Stimulated activated CD4-positive, alpha-beta T cell treated with anti-CD3 and anti-CD28 coated beads, Interleukin-1b, Interleukin-23, amount 100 ng/mL, for 1 hour (primary cell): ENCODE measurements around the gene DHX15.
A peak's percentile ranks its signal among the peaks of the same experiment; 100 is the strongest.

Experiments
- DNase-seq, 2 donors: peaks; one replicate each; pipeline ENCODE4 v3.0.0-alpha.2; 2020; ENCODE audit warnings: low read depth in 2 of 2

The DHX15 gene

DNA sequence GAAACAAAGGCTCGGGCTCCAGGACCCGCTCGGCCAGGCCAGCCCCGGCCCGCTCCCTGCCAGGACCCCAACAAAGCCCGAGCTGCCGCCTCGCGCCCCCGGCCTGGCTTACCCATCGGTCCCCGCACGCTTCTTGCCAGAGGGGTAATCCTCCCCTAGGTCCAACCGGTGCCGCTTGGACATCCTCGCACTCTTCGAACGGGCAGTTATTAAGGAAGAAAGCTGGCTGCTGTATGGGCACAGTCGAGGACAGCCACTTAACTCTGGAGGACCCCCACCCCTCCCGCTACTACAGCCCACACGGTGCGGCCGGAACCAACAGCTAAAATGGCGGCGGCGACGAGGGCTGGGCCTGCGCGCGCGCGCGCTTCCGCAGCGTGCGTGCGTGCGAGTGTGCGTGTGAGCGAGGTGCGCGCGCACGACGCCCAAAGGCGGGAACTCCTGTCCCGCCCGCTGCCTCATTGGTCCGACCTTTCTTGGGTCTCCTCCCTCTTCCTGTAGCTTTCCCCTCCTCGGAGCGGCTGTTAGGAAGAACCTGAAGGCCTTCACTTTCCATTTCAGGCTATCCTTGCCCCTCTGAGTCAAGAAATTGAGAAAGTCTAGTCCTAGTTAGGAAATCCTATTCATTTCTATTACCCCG lies at the start of gene DHX15:
DHX15 (minus strand) TSS at position 344 of the 640 bp plus-strand sequence; CDS start at position 183, 161 bp downstream.
- DNase-seq, result peak; percentile 79 to 82

GRCh38 chr4:24632011-24632410 lies 47.7 kb upstream of the DHX15 start:
- no peak for DNase-seq

- DNase-seq, result no peak
These were observed 46.6 kb upstream of the DHX15 start for GRCh38 chr4:24630937-24631336.

DNA sequence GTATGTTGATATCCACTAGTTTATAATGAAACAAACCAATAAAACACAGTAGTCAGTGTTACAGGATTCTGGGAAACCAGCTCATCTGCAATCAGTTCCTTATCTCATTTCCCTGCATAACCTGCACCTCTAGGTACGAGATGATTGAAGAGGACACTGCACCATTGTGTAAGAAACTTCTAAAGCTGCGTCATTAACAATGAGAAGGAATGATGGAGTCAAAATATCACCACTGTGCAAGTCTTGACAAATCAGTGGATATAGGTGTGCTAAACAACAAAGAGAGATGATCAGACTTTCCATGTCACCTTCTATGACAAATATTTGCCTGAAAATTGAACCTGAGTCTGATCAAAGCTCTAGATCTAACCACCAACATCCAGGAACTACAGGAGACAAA lies 40.7 kb upstream of the DHX15 start:
- no peak for DNase-seq

DNA sequence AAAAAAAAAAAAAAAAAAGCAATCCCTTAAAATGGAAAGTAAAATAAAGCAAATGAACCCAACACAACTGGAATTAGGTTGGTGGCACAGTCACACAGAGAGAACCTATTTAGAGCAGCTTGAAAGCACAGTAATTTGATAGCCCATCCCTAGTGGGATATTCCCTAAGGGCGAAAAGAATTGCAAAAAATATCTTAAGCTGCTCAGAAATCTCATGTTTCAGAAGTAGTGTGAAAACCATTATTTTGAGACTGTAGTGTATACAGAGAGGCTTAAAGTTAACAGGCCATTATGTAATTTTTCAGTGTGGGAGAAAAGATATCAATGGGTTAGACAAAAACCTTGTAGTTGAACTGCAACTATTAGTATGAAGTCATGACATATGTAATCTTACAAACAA lies 40.0 kb upstream of the DHX15 start:
- no peak for DNase-seq

- no peak for DNase-seq
These were observed 37.9 kb upstream of the DHX15 start for GRCh38 chr4:24622146-24622834.

DNA sequence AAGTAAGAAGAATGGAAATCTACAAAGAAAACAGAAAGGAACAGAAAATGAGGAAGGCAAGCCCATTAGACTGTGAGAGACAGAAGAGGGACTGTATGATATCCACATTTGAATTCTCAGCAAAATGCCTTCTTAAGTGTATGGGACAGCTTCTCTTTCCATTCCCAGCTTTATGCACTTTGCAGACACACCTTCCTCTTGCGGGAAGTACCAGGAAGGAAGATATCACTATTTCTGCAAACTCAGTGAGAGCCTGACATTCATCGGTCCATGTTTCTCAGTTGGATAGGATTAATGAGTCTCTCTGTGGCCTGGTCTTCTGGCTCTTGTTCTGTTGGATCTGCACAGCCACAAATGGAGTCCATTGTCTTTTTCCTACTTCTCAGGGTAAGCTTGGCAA lies 31.6 kb upstream of the DHX15 start:
- no peak for DNase-seq

- DNase-seq, result no peak
These were observed 30.5 kb upstream of the DHX15 start for GRCh38 chr4:24614881-24615280.

GRCh38 chr4:24613502-24613901 lies 29.1 kb upstream of the DHX15 start:
- no peak for DNase-seq

DNA sequence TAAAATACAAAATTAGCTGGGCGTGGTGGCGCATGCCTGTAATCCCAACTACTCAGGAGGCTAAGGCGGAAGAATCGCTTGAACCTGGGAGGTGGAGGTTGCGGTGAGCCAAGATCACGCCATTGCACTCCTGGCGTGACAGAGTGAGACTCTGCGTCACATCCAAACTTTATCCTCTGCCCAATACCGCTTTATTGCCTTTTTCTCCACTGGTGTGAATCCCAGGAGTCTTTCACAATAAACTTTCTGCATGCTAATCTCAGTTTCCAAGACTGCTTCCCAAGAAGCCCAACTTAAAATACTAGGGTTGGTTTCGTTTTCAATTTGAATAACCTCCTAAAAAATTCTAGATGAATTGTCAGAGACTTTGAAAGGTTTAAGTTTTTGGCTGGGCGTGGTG lies 27.2 kb upstream of the DHX15 start:
- DNase-seq, result no peak

DNA sequence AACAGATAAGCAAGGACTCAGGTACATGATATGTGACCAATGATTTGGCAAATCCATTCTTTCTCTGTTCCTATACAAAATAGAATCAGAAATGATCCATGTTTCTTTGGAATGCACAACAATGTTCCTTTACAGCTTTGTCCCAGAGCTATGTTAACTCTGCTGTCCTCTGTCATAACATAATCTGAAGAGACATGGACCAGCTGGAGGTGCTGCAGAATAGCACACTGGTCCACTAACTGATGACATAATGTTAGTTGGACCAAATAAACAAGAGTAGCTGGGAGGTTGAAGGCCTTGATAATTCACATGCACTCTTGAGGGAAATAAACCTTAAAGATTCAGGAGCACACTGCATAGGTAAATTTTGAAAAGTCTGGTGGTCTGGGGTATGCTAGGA lies 23.0 kb upstream of the DHX15 start:
- DNase-seq, result no peak

DNA sequence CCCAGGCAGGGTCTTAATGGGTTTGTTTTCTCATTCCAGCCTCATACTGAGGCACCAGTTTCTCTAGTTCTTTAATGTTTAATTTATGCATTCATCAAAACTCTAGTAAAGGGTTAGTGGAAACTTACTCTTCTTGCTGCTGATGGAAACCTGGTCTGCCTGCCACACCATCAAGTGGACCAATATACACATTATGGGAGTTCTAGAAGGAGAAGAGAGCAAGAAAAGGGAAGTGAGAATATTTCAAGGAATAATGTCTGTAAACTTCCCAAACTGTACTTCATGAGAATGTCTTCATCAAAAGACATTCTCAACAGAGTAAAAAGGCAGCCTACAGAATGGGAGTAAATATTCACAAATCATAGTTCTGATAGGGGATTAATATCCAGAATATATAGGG lies 20.9 kb upstream of the DHX15 start:
- no peak for DNase-seq

DNA sequence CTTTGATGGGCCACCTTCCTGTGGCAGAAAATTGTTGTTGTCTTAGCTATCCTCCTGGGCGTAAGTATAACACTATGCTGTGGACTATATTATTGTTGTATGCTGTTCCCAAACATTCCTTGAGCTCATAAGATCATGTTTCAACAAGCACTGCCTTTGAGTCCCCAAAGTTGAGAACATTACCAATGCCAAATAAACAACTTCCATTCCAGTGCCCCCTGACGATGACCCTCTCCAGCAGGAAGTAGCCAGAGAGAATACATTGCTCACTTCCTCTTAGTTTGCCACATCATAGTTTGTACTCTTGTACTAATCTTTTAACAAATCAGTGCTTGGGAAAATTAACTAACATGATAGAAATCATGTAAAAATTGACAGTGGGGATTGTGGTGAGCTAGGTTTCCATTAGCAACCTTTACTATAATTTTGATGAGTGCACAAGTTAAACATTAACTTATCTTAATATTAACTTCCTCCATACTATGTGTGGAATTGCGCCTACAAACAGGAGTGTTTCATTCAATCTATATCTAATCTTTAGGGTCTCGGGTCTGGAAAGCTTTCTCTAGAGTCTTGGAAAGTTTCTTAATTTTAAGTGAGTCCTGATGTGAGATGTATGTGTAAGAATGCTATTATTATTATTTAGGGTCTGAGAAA lies 20.3 kb upstream of the DHX15 start:
- no peak for DNase-seq

DNA sequence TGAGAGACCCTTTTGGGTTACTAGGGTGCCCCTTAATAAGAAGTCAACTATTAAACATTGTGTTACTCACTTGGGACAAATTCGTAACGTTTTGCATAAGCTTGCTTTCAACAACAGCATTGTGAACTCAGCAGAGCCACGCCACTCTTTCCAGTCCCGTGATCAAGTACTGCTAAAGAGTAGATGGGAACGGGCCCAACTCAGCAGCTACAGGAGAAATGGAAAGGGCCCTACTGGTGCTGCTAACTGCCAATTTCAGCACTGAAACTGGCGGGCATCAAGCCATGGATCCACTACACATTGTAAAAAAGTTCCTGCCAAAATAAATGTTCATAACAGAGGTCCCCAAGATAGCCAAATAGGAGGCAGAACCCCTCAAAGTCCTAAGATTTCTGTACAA lies 19.0 kb upstream of the DHX15 start:
- no peak for DNase-seq

DNA sequence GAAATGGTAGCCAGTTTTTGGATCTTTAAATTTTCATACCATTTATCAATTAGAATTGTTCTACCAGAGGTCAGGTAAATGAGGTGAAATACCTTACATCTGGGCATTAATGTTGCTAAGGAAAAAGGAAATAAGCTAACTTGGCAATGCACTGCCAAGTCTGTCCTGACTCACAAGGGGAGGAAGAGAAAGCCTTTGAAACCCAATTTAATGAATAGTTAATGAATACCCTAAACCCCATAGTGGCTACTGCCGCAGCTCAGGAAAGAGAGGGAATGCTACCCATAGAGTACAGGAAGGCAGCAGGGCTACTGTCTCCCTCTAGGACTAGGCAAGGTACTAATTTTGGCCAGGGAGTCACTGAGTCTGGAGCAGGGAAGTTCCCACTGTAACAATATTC lies 16.8 kb upstream of the DHX15 start:
- no peak for DNase-seq

- DNase-seq, result no peak
These were observed 14.9 kb upstream of the DHX15 start for GRCh38 chr4:24599275-24599674.

- no peak for DNase-seq
These were observed 13.7 kb upstream of the DHX15 start for GRCh38 chr4:24598025-24598424.

GRCh38 chr4:24595659-24596058 lies 11.3 kb upstream of the DHX15 start:
- DNase-seq, result no peak

- DNase-seq, result no peak
These were observed 10.5 kb upstream of the DHX15 start for GRCh38 chr4:24594887-24595286.

DNA sequence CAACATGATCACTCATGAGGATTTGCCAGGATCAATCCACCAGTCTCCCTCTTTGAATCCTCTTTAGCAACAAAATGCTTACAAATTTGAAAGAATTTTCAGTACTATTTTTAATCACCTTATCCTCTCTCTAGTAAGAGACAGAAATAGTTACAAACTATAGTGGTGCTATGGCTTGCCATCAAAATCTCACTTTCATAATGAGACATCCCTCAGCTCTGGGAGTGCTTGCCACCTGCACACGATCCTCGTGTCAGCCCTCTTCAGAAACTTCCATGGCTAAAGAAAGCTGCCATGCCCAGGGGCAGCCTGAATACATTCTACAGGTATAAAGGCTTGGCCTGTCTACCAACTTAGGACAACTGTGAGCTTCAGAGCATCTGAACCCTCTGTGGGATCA lies 5.1 kb upstream of the DHX15 start:
- no peak for DNase-seq

DNA sequence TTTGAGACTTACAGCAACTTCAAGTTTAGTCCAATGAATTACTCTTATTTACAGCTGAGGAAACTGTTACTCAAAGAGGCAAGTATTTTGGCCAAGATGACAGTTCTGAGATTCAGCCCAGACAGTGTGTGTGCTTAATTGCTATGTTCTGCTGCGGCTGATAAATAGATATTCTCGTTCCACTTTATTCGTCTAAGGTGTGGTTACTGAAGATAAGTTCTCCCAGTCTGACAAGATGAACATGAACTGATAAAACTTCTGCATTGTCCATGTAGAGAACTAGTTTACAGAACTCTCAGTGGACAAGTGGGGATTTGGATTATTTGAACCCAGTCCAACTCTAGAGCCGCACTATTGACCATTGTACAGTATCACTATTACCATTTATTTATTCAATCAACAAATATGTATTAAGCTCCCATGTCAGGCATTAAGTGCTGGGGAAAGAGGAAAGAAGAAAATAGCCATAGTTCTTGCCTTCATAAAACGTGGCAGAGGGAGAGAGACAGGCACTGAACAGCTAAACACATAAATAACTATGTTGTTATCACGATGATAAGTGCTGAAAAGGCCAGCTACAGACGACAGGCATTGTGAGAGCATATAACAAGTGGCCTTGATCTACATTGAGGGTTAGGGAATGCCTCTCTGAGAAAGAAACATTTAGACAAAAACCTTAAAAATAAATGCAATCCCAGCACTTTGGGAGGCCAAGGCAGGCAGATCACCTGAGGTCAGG lies 4.0 kb upstream of the DHX15 start:
- no peak for DNase-seq

DNA sequence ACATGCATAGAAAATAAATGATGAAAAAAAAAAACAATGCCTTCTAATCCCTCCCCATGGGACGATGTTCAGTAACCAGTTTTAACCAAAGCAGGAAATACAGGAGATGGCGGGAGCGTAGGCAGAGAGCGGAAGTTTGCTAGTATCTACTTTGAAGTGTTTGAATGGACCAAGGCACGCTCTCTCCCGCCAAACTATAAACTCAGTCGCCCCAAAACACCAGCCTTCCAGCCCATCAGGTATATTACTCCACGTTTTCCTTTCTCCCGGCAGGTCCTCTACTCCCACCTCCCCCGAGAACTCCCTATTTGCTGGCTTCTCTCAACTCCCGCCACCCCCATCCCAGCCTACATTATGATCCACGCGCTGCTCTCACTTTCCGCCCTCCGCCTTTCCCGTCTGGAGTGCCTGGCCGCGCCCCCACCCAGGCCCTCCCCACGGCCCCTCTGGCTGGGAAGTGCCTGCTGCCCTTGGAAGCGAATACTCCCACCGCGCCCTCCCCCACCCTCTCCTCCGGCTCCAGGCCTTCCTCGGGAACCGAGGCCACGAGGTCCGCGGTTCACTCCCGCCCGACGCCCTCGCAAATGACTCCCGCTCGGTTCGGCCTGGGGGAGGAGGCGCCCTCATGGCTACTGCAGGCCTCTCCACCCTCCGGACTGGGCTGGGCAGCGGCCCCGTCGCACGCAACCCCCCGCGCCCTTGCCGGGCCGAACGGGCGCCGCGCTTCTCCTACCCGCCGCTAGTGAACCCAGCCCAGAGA lies 723 bp downstream of the DHX15 start:
- peak in 1 of 2 donors; percentile 11 for DNase-seq
